Measurements from ENCODE around the gene COMMD1.

DNA sequence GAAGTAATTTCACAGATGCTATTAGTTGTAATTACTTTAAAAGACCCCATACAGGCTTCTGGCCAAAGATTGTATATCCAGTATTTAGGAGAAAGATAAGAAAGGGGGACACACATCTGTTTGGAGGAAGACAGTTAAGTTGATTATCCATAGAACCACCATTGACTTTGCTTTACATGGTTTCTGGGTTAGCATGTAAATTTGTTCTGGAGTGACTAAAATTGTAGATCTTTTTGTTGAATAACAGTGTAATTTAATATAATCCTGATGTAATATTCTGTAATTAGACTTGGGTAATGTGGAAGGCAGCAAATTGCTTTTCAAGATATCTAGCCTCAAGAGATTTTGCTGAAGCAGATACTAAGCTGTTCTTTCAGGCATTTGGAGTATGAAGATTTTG, 17.2 kb downstream of the COMMD1 start:
- TF ChIP-seq, protein P1, sequence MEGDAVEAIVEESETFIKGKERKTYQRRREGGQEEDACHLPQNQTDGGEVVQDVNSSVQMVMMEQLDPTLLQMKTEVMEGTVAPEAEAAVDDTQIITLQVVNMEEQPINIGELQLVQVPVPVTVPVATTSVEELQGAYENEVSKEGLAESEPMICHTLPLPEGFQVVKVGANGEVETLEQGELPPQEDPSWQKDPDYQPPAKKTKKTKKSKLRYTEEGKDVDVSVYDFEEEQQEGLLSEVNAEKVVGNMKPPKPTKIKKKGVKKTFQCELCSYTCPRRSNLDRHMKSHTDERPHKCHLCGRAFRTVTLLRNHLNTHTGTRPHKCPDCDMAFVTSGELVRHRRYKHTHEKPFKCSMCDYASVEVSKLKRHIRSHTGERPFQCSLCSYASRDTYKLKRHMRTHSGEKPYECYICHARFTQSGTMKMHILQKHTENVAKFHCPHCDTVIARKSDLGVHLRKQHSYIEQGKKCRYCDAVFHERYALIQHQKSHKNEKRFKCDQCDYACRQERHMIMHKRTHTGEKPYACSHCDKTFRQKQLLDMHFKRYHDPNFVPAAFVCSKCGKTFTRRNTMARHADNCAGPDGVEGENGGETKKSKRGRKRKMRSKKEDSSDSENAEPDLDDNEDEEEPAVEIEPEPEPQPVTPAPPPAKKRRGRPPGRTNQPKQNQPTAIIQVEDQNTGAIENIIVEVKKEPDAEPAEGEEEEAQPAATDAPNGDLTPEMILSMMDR (conservative IDR thresholded peaks at IDR 0.05; ENCODE audit: low read depth in 2 of 2) = no peak
- TF ChIP-seq POLR2AphosphoS5 (IDR thresholded peaks at IDR 0.05; ENCODE audit: low read depth) (no peak), JUNB (IDR thresholded peaks at IDR 0.05; ENCODE audit: unreplicated experiment) (no peak), NANOG (IDR thresholded peaks at IDR 0.05; ENCODE audit: borderline replicate concordance) (no peak)

All from GM23338 (cell line).